Prostate gland (tissue), 2 donors: ENCODE data around the gene GADD45B.
"Not testable (repeated sequence)": the region's sequence is repeated elsewhere in the genome, so short reads cannot be mapped to it uniquely, and the experiment has no call there.

Experiments used
- POLR2A ChIP-seq: fragments of 450-650 bp; IDR thresholded peaks from one replicate; pipeline ENCODE4 v1.6.1; 2016; ENCODE audit warnings: antibody characterized with exemption, mild to moderate bottlenecking
- TF ChIP-seq, protein P1 (sequence below), 4 experiments: fragments of 200-600 bp in 2 of 4; fragments of 450-650 bp in 2 of 4; sonication (generic) in 2 of 4; IDR thresholded peaks; 1 replicate in 3 of 4; 2 replicates in 1 of 4; pipeline ENCODE4 v1.5.1; 2016 to 2019; ENCODE audit warnings: antibody characterized with exemption in 4 of 4, mild to moderate bottlenecking in 2 of 4, moderate library complexity in 2 of 4

DNA sequence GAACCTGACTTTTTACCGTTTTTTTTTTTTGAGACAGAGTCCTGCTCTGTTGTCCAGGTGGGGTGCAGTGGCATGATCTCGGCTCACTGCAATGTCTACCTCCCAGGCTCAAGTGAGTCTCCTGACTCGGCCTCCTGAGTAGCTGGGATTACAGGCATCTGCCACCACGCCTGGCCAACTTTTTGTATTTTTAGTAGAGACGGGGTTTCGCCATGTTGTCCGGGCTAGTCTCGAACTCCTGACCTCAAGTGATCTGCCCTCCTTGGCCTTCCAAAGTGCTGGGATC, 6.1 kb upstream of the GADD45B start:
- TF ChIP-seq, protein P1, sequence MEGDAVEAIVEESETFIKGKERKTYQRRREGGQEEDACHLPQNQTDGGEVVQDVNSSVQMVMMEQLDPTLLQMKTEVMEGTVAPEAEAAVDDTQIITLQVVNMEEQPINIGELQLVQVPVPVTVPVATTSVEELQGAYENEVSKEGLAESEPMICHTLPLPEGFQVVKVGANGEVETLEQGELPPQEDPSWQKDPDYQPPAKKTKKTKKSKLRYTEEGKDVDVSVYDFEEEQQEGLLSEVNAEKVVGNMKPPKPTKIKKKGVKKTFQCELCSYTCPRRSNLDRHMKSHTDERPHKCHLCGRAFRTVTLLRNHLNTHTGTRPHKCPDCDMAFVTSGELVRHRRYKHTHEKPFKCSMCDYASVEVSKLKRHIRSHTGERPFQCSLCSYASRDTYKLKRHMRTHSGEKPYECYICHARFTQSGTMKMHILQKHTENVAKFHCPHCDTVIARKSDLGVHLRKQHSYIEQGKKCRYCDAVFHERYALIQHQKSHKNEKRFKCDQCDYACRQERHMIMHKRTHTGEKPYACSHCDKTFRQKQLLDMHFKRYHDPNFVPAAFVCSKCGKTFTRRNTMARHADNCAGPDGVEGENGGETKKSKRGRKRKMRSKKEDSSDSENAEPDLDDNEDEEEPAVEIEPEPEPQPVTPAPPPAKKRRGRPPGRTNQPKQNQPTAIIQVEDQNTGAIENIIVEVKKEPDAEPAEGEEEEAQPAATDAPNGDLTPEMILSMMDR (IDR thresholded peaks at IDR 0.05) = not testable (repeated sequence)
- not testable (repeated sequence) for TF ChIP-seq POLR2A
